ENCODE results near the gene SLC49A4. TPM values are rescaled to one million over a fixed set of nuclear protein-coding genes. Genes with fewer than 3 reads are reported as not detected.

SLC49A4 gene
- total RNA-seq, 4 donors from 2014 or later, result 2.4 to 29.9 (median 20.1) TPM

- Histone ChIP-seq H3K36me3 (no peaks in the 10 kb centered on the region), H3K27ac (no peak overlapping the region), H3K4me1 (peaks cover 0 to 20% (median 14%) of the 10 kb centered on the region in 4 donors), H3K27me3 (no peaks in the 10 kb centered on the region), H3K4me3 (no peak overlapping the region), H3K9me3 (no peaks in the 10 kb centered on the region)
- WGBS, 2 donors (ENCODE audit: low coverage in 1 of 2), result 87 to 96% methylated on average over 2 to 3 of the region's 3 CpGs
- in situ Hi-C loops (cut with MboI; ENCODE audit: low pct_ligation_motif_present in 1 of 4, low pct_unique_long_range_greater_than_20kb in 1 of 4, low sequenced_read_pairs in 3 of 4), result no loop called here
- intact Hi-C loops (cut with DNase I; ENCODE audit: low total_unique reads), result no loop called here
- DNase-seq, result no peak
- TF ChIP-seq POLR2AphosphoS5 (IDR thresholded peaks at IDR 0.05) (no peak), EP300 (IDR thresholded peaks at IDR 0.05; ENCODE audit: low read depth) (no peak), CTCF (IDR thresholded peaks at IDR 0.05) (no peak), POLR2A (IDR thresholded peaks at IDR 0.05) (no peak)
Measured at GRCh38 chr3:122800706-122801237, 5.9 kb downstream of the SLC49A4 start.

- Histone ChIP-seq H3K27me3 (no peaks in the 10 kb centered on the region), H3K4me3 (no peak overlapping the region), H3K27ac (no peak overlapping the region), H3K36me3 (no peaks in the 10 kb centered on the region), H3K4me1 (peaks cover 0 to 4% (median 4%) of the 10 kb centered on the region in 4 donors), H3K9me3 (no peaks in the 10 kb centered on the region)
- 88% methylated on average over 1 of the region's 1 CpG; no CpG with 5 or more reads in 1 of the 2 donors for WGBS, 2 donors (ENCODE audit: low coverage in 1 of 2)
- in situ Hi-C loops (cut with MboI; ENCODE audit: low pct_ligation_motif_present in 1 of 4, low pct_unique_long_range_greater_than_20kb in 1 of 4, low sequenced_read_pairs in 3 of 4), result no loop called here
- intact Hi-C loops (cut with DNase I; ENCODE audit: low total_unique reads), result no loop called here
- TF ChIP-seq POLR2A (IDR thresholded peaks at IDR 0.05) (no peak), EP300 (IDR thresholded peaks at IDR 0.05; ENCODE audit: low read depth) (no peak), CTCF (IDR thresholded peaks at IDR 0.05) (no peak), POLR2AphosphoS5 (IDR thresholded peaks at IDR 0.05) (no peak)
- DNase-seq, result no peak
Measured at GRCh38 chr3:122802323-122802722, 7.5 kb downstream of the SLC49A4 start.

- in situ Hi-C loops (cut with MboI; ENCODE audit: low pct_ligation_motif_present in 1 of 4, low pct_unique_long_range_greater_than_20kb in 1 of 4, low sequenced_read_pairs in 3 of 4) (no loop called here), intact Hi-C loops (cut with DNase I; ENCODE audit: low total_unique reads) (no loop called here)
- H3K9me3 ChIP-seq, result no peaks in the 10 kb centered on the region
- TF ChIP-seq EP300 (IDR thresholded peaks at IDR 0.05; ENCODE audit: low read depth) (no peak), POLR2AphosphoS5 (IDR thresholded peaks at IDR 0.05) (no peak), POLR2A (IDR thresholded peaks at IDR 0.05) (no peak), CTCF (IDR thresholded peaks at IDR 0.05) (no peak)
- H3K27ac ChIP-seq, result no peak overlapping the region
- WGBS, 2 donors (ENCODE audit: low coverage in 1 of 2), result 83 to 100% methylated on average over 1 to 2 of the region's 2 CpGs
- H3K4me1 ChIP-seq, result no peaks in the 10 kb centered on the region
- no peak overlapping the region for H3K4me3 ChIP-seq
- no peak for DNase-seq
- H3K36me3 ChIP-seq, result no peaks in the 10 kb centered on the region
- no peaks in the 10 kb centered on the region for H3K27me3 ChIP-seq
Measured at GRCh38 chr3:122803977-122804376, 9.1 kb downstream of the SLC49A4 start.

GRCh38 chr3:122810734-122811133, 15.9 kb downstream of the SLC49A4 start:
- Histone ChIP-seq H3K27me3 (no peaks in the 10 kb centered on the region), H3K4me1 (no peaks in the 10 kb centered on the region), H3K36me3 (no peaks in the 10 kb centered on the region), H3K27ac (no peak overlapping the region), H3K9me3 (no peaks in the 10 kb centered on the region), H3K4me3 (no peak overlapping the region)
- no peak for TF ChIP-seq EP300 (IDR thresholded peaks at IDR 0.05; ENCODE audit: low read depth)
- intact Hi-C loops (cut with DNase I; ENCODE audit: low total_unique reads) (no loop called here), in situ Hi-C loops (cut with MboI; ENCODE audit: low pct_ligation_motif_present in 1 of 4, low pct_unique_long_range_greater_than_20kb in 1 of 4, low sequenced_read_pairs in 3 of 4) (no loop called here)
- no peak for DNase-seq

- DNase-seq, result no peak
- Histone ChIP-seq H3K4me3 (no peak overlapping the region), H3K36me3 (no peaks in the 10 kb centered on the region), H3K4me1 (no peaks in the 10 kb centered on the region), H3K9me3 (no peaks in the 10 kb centered on the region), H3K27me3 (no peaks in the 10 kb centered on the region), H3K27ac (no peak overlapping the region)
- in situ Hi-C loops (cut with MboI; ENCODE audit: low pct_ligation_motif_present in 1 of 4, low pct_unique_long_range_greater_than_20kb in 1 of 4, low sequenced_read_pairs in 3 of 4), result no loop called here
- no peak for TF ChIP-seq POLR2AphosphoS5 (IDR thresholded peaks at IDR 0.05)
- TF ChIP-seq CTCF (IDR thresholded peaks at IDR 0.05), result no peak
- no peak for TF ChIP-seq POLR2A (IDR thresholded peaks at IDR 0.05)
- no peak for TF ChIP-seq EP300 (IDR thresholded peaks at IDR 0.05; ENCODE audit: low read depth)
- 91% methylated on average over 2 of the region's 2 CpGs; no CpG with 5 or more reads in 1 of the 2 donors for WGBS, 2 donors (ENCODE audit: low coverage in 1 of 2)
- intact Hi-C loops (cut with DNase I; ENCODE audit: low total_unique reads), result no loop called here
Measured at GRCh38 chr3:122816587-122816986, 21.7 kb downstream of the SLC49A4 start.
